Suprapubic skin (tissue), 4 donors: ENCODE results near the gene GRID1.

ENCODE experiments used
- EP300 ChIP-seq: sonication (generic); formaldehyde crosslinking; IDR thresholded peaks from one replicate; pipeline ENCODE4 v1.6.1; 2017; ENCODE audit warnings: antibody characterized with exemption
- POLR2A ChIP-seq, 2 donors: fragments of 450-650 bp; IDR thresholded peaks; one replicate each; pipeline ENCODE4 v1.6.1; 2017; ENCODE audit warnings: antibody characterized with exemption in 2 of 2, mild to moderate bottlenecking in 2 of 2, moderate library complexity in 2 of 2
- POLR2AphosphoS5 ChIP-seq, 3 donors: sonication (generic); formaldehyde crosslinking; IDR thresholded peaks; one replicate each; pipeline ENCODE4 v1.6.1; 2017; ENCODE audit warnings: antibody characterized with exemption in 3 of 3
- TF ChIP-seq, protein P1 (sequence below), 2 donors: fragments of 200-600 bp in 1 of 2; fragments of 450-650 bp in 1 of 2; sonication (generic) in 1 of 2; IDR thresholded peaks; one replicate each; pipeline ENCODE4 v1.5.1; 2016 to 2019; ENCODE audit warnings: antibody characterized with exemption in 2 of 2, mild to moderate bottlenecking in 1 of 2, moderate library complexity in 1 of 2

DNA sequence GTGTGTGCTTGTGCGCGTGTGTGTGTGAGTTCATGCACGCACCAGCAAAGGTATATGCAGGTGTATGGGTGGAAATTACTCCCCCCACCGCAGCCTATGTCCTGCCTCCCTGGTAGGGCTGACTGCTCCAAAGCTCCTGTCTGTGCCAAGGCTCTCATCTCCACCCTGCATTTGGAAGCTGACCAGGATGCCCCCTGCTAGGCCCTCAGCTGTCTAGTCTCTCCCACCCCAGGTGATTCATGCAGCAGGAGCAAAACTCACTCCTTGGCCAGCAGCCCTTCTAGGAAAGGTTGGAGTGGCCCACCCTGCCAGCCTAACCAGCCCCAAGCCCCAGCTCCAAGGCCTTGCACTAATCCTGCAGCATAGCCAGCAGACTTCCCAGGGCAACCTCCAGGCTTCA lies 148.4 kb downstream of the GRID1 start:
- TF ChIP-seq, protein P1, sequence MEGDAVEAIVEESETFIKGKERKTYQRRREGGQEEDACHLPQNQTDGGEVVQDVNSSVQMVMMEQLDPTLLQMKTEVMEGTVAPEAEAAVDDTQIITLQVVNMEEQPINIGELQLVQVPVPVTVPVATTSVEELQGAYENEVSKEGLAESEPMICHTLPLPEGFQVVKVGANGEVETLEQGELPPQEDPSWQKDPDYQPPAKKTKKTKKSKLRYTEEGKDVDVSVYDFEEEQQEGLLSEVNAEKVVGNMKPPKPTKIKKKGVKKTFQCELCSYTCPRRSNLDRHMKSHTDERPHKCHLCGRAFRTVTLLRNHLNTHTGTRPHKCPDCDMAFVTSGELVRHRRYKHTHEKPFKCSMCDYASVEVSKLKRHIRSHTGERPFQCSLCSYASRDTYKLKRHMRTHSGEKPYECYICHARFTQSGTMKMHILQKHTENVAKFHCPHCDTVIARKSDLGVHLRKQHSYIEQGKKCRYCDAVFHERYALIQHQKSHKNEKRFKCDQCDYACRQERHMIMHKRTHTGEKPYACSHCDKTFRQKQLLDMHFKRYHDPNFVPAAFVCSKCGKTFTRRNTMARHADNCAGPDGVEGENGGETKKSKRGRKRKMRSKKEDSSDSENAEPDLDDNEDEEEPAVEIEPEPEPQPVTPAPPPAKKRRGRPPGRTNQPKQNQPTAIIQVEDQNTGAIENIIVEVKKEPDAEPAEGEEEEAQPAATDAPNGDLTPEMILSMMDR (IDR thresholded peaks at IDR 0.05): no peak
- TF ChIP-seq POLR2A (IDR thresholded peaks at IDR 0.05): no peak
- no peak for TF ChIP-seq POLR2AphosphoS5 (IDR thresholded peaks at IDR 0.05)
- no peak for TF ChIP-seq EP300
